Upper lobe of left lung (tissue), 4 donors: Measurements from ENCODE around the gene NCL.

Experiments used
- CTCF ChIP-seq, 6 experiments: fragments of 450-650 bp in 4 of 6; fragments of 200-600 bp in 2 of 6; sonication (generic) in 2 of 6; IDR thresholded peaks; one replicate each; pipeline ENCODE4 v1.5.1; 2016 to 2019; ENCODE audit warnings: antibody characterized with exemption in 6 of 6
- POLR2A ChIP-seq, 4 donors: fragments of 450-650 bp; IDR thresholded peaks; one replicate each; pipeline ENCODE4 v1.5.1; 2016 to 2017; ENCODE audit warnings: antibody characterized with exemption in 4 of 4, mild to moderate bottlenecking in 2 of 4

- TF ChIP-seq CTCF (IDR thresholded peaks at IDR 0.05) (no peak), POLR2A (IDR thresholded peaks at IDR 0.05) (no peak)
Measured at GRCh38 chr2:231456295-231457004, 7.8 kb downstream of the NCL start.
